Endodermal cell (in vitro differentiated cells): ENCODE results near the gene KCNMA1. TPM values are rescaled to one million over a fixed set of nuclear protein-coding genes. Genes with fewer than 3 reads are reported as not detected.
A peak's percentile ranks its signal among the peaks of the same experiment; 100 is the strongest.

Experiments used
- DNase-seq: peaks from one replicate; pipeline ENCODE4 v3.0.0-alpha.2; 2017
- H3K27ac ChIP-seq: 2 replicates; pipeline ENCODE4 v1.5.1; 2013; ENCODE audit warnings: mild to moderate bottlenecking, low read depth, low read length, moderate library complexity
- H3K27me3 ChIP-seq: 2 replicates; pipeline ENCODE4 v1.6.1; 2013; ENCODE audit warnings: mild to moderate bottlenecking, low read length, moderate library complexity; ENCODE audit not compliant: insufficient read depth, control insufficient read depth, poor library complexity, severe bottlenecking
- H3K36me3 ChIP-seq: 2 replicates; pipeline ENCODE4 v1.7.0; 2013; ENCODE audit warnings: mild to moderate bottlenecking, low read length, moderate library complexity; ENCODE audit not compliant: control insufficient read depth, insufficient read depth
- H3K4me1 ChIP-seq: one replicate; pipeline ENCODE4 v1.7.0; 2013; ENCODE audit warnings: low read length; ENCODE audit not compliant: control insufficient read depth, insufficient read depth
- H3K4me3 ChIP-seq: 2 replicates; pipeline ENCODE4 v1.5.1; 2013; ENCODE audit warnings: mild to moderate bottlenecking, low read length, moderate library complexity
- H3K9ac ChIP-seq: 2 replicates; pipeline ENCODE4 v1.6.1; 2013; ENCODE audit warnings: mild to moderate bottlenecking, low read length, moderate library complexity; ENCODE audit not compliant: poor library complexity, severe bottlenecking; ENCODE audit errors: extremely low read depth
- H3K9me3 ChIP-seq: 2 replicates; pipeline ENCODE4 v1.6.1; 2013; ENCODE audit warnings: mild to moderate bottlenecking, low read length, moderate library complexity; ENCODE audit not compliant: control insufficient read depth
- H3K27ac Mint-ChIP-seq: 2 replicates; pipeline ENCODE4 v1.8.0; 2020; ENCODE audit warnings: mixed read lengths
- H3K27me3 Mint-ChIP-seq: 2 replicates; pipeline ENCODE4 v1.8.0; 2021; ENCODE audit warnings: mild to moderate bottlenecking, mixed read lengths; ENCODE audit not compliant: insufficient read depth
- H3K36me3 Mint-ChIP-seq: 2 replicates; pipeline ENCODE4 v1.8.0; 2020; ENCODE audit warnings: low read depth, mixed read lengths
- H3K4me1 Mint-ChIP-seq: 2 replicates; pipeline ENCODE4 v1.8.0; 2020; ENCODE audit warnings: mixed read lengths
- H3K4me3 Mint-ChIP-seq: 2 replicates; pipeline ENCODE4 v1.8.0; 2020; ENCODE audit warnings: mild to moderate bottlenecking, moderate library complexity, mixed read lengths
- H3K9me3 Mint-ChIP-seq: 2 replicates; pipeline ENCODE4 v1.8.0; 2020; ENCODE audit warnings: mild to moderate bottlenecking, mixed read lengths
- WGBS, 2 experiments: methylation state at CpG; one replicate each; pipeline versions ENCODE4 v1.1.5 to v1.1.7; 2013; ENCODE audit warnings: missing lambda C conversion rate in 2 of 2, mixed read lengths in 1 of 2; ENCODE audit not compliant: insufficient coverage in 1 of 2, insufficient read length in 1 of 2; 5-methylcytosine and 5-hydroxymethylcytosine counted together
- total RNA-seq, 2 donors: library from RNA; stranded (reverse); fragmentation: NEBNext Ultra II Directional in 1 of 2; extraction: Animal tissue kit (Norgen Biotek cat#: 25700) in 1 of 2; gene quantifications; 2 replicates in 1 of 2; 3 replicates in 1 of 2; pipeline ENCODE4 v1.2.1, GENCODE V29; 2021
- TF ChIP-seq, protein P1 (sequence below): fragments of 200-600 bp; sonication (generic); conservative IDR thresholded peaks from 2 replicates; pipeline ENCODE4 v1.5.0; 2021; ENCODE audit warnings: antibody characterized with exemption, mild to moderate bottlenecking

The KCNMA1 gene
- total RNA-seq, 2 donors from 2014 or later = 0.55 to 1.3 TPM

DNA sequence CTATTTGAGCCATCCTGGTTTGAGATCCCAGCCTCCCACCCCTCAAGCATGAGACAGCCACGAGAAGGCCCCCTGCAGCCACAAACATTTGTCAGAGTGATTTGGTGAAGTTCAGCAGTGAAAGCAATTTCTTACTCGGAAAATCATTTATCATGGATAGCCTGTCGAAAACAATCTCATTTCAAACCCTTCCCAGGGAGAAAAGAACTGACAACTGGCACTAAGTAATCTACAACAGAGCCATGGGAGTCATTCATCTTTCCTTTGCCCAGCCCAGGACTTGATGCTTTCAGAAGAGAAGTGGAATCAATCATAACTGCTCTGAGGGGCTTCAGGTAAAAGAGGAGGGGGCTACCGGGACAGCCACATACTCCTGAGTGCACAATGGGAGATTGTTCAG, 411.2 kb downstream of the KCNMA1 start:
- Histone ChIP-seq H3K36me3 (no peaks in the 10 kb centered on the region), H3K27ac (peak overlapping the region; percentile 63), H3K9ac (no peak overlapping the region), H3K4me1 (no peaks in the 10 kb centered on the region), H3K4me3 (no peak overlapping the region), H3K27me3 (no peaks in the 10 kb centered on the region), H3K9me3 (no peaks in the 10 kb centered on the region)
- 74 to 86% methylated on average over 1 to 4 of the region's 4 CpGs for WGBS, 2 experiments
- H3K4me3 Mint-ChIP-seq = no peak overlapping the region
- no peak for DNase-seq
- TF ChIP-seq, protein P1, sequence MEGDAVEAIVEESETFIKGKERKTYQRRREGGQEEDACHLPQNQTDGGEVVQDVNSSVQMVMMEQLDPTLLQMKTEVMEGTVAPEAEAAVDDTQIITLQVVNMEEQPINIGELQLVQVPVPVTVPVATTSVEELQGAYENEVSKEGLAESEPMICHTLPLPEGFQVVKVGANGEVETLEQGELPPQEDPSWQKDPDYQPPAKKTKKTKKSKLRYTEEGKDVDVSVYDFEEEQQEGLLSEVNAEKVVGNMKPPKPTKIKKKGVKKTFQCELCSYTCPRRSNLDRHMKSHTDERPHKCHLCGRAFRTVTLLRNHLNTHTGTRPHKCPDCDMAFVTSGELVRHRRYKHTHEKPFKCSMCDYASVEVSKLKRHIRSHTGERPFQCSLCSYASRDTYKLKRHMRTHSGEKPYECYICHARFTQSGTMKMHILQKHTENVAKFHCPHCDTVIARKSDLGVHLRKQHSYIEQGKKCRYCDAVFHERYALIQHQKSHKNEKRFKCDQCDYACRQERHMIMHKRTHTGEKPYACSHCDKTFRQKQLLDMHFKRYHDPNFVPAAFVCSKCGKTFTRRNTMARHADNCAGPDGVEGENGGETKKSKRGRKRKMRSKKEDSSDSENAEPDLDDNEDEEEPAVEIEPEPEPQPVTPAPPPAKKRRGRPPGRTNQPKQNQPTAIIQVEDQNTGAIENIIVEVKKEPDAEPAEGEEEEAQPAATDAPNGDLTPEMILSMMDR = no peak
- H3K27ac Mint-ChIP-seq = no peak overlapping the region
- no peaks in the 10 kb centered on the region for H3K9me3 Mint-ChIP-seq
- H3K4me1 Mint-ChIP-seq = peaks cover 6% of the 10 kb centered on the region
- H3K27me3 Mint-ChIP-seq = peaks cover 2% of the 10 kb centered on the region
- H3K36me3 Mint-ChIP-seq = no peaks in the 10 kb centered on the region

DNA sequence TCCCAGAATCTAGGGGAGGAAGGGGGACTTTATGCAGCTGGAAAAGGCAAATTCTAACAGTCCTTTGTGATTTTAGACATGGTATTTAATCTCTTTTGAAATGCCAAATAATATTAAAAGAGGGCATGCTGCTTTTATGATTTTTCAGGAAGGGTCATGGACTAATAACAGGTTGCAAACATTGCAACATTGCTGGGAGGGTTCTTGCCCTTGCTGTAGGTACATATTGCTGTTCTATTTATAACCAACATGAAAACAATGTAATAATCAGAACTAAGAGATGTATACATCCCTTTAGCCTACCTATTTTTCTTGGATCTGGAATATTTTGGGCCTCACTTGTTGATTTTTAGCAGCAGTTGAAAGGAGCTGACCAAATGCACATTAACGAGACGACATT, 411.6 kb downstream of the KCNMA1 start:
- Mint-ChIP-seq H3K9me3 (no peaks in the 10 kb centered on the region), H3K36me3 (no peaks in the 10 kb centered on the region), H3K4me1 (peaks cover 6% of the 10 kb centered on the region), H3K27me3 (peaks cover 2% of the 10 kb centered on the region), H3K27ac (no peak overlapping the region), H3K4me3 (no peak overlapping the region)
- TF ChIP-seq, protein P1 = no peak
- H3K27ac ChIP-seq = peak overlapping the region; percentile 63
- no peaks in the 10 kb centered on the region for H3K36me3 ChIP-seq
- no peaks in the 10 kb centered on the region for H3K4me1 ChIP-seq
- H3K27me3 ChIP-seq = no peaks in the 10 kb centered on the region
- H3K9ac ChIP-seq = no peak overlapping the region
- 83% methylated on average over 2 of the region's 2 CpGs; no CpG with 5 or more reads in 1 of the 2 experiments for WGBS, 2 experiments
- H3K4me3 ChIP-seq = no peak overlapping the region
- no peaks in the 10 kb centered on the region for H3K9me3 ChIP-seq
- no peak for DNase-seq

GRCh38 chr10:77223526-77224460, 413.8 kb downstream of the KCNMA1 start:
- 90 to 95% methylated on average over 6 to 9 of the region's 9 CpGs for WGBS, 2 experiments
- H3K4me3 ChIP-seq = no peak overlapping the region
- Mint-ChIP-seq H3K27ac (no peak overlapping the region), H3K9me3 (no peaks in the 10 kb centered on the region), H3K4me3 (no peak overlapping the region), H3K27me3 (peaks cover 2% of the 10 kb centered on the region), H3K4me1 (peaks cover 6% of the 10 kb centered on the region), H3K36me3 (no peaks in the 10 kb centered on the region)
- H3K27me3 ChIP-seq = no peaks in the 10 kb centered on the region
- no peak overlapping the region for H3K9ac ChIP-seq
- no peaks in the 10 kb centered on the region for H3K36me3 ChIP-seq
- TF ChIP-seq, protein P1 = no peak
- H3K4me1 ChIP-seq = no peaks in the 10 kb centered on the region
- no peaks in the 10 kb centered on the region for H3K9me3 ChIP-seq
- no peak for DNase-seq
- no peak overlapping the region for H3K27ac ChIP-seq
